ENCODE data around the gene SERPINA5.

SERPINA5 gene

GRCh38 chr14:94630396-94630795 is 49.2 kb downstream of the SERPINA5 start:
- intact Hi-C loops (cut with DNase I; ENCODE audit: low total_unique reads): no loop called here
- no peak for TF ChIP-seq CTCF (IDR thresholded peaks at IDR 0.05)
- Histone ChIP-seq H3K27me3 (peaks cover 0 to 16% of the 10 kb centered on the region in 2 donors), H3K27ac (no peak overlapping the region), H3K9me3 (no peaks in the 10 kb centered on the region), H3K4me1 (no peaks in the 10 kb centered on the region), H3K4me3 (no peak overlapping the region), H3K36me3 (no peaks in the 10 kb centered on the region)
- peak in 1 of 2 donors; percentile 2 for DNase-seq

GRCh38 chr14:94631050-94631449 is 49.8 kb downstream of the SERPINA5 start:
- Histone ChIP-seq H3K9me3 (no peaks in the 10 kb centered on the region), H3K4me3 (no peak overlapping the region), H3K27ac (no peak overlapping the region), H3K4me1 (no peaks in the 10 kb centered on the region), H3K27me3 (peaks cover 0 to 16% of the 10 kb centered on the region in 2 donors), H3K36me3 (no peaks in the 10 kb centered on the region)
- no peak for DNase-seq
- intact Hi-C loops (cut with DNase I; ENCODE audit: low total_unique reads): no loop called here
- no peak for TF ChIP-seq CTCF (IDR thresholded peaks at IDR 0.05)

GRCh38 chr14:94631536-94632304 is 50.5 kb downstream of the SERPINA5 start:
- peak in 1 of 2 donors; percentile 12 for DNase-seq
- Histone ChIP-seq H3K4me3 (no peak overlapping the region), H3K27me3 (peaks cover 0 to 16% of the 10 kb centered on the region in 2 donors), H3K27ac (no peak overlapping the region), H3K36me3 (no peaks in the 10 kb centered on the region), H3K4me1 (no peaks in the 10 kb centered on the region), H3K9me3 (no peaks in the 10 kb centered on the region)
- TF ChIP-seq CTCF (IDR thresholded peaks at IDR 0.05): no peak
- intact Hi-C loops (cut with DNase I; ENCODE audit: low total_unique reads): no loop called here

GRCh38 chr14:94632305-94632590 is 51.0 kb downstream of the SERPINA5 start:
- Histone ChIP-seq H3K4me3 (no peak overlapping the region), H3K9me3 (no peaks in the 10 kb centered on the region), H3K36me3 (no peaks in the 10 kb centered on the region), H3K27me3 (peaks cover 0 to 14% of the 10 kb centered on the region in 2 donors), H3K4me1 (no peaks in the 10 kb centered on the region), H3K27ac (no peak overlapping the region)
- peak; percentile 8 to 42 for DNase-seq
- intact Hi-C loops (cut with DNase I; ENCODE audit: low total_unique reads): no loop called here
- TF ChIP-seq CTCF (IDR thresholded peaks at IDR 0.05): no peak

GRCh38 chr14:94633121-94633520 is 51.9 kb downstream of the SERPINA5 start:
- Histone ChIP-seq H3K9me3 (no peaks in the 10 kb centered on the region), H3K36me3 (no peaks in the 10 kb centered on the region), H3K4me3 (no peak overlapping the region), H3K27ac (no peak overlapping the region), H3K27me3 (peaks cover 0 to 10% of the 10 kb centered on the region in 2 donors), H3K4me1 (no peaks in the 10 kb centered on the region)
- intact Hi-C loops (cut with DNase I; ENCODE audit: low total_unique reads): no loop called here
- no peak for TF ChIP-seq CTCF (IDR thresholded peaks at IDR 0.05)
- peak in 1 of 2 donors; percentile 17 for DNase-seq

Data from tibial artery (tissue), 4 donors.